Lung (tissue), 12 donors: Measurements from ENCODE around the gene KCNJ10. TPM values are rescaled to one million over a fixed set of nuclear protein-coding genes. Genes with fewer than 3 reads are reported as not detected.

Source experiments
- ATAC-seq: fragments of 200-7000 bp; cut with Tn5 transposase; one replicate; pipeline ENCODE4 v1.9.1; 2020; ENCODE audit warnings: moderate number of reproducible peaks; ENCODE audit not compliant: insufficient read depth, low FRiP score
- DNase-seq, 3 donors: peaks; one replicate each; pipeline ENCODE4 v3.0.0-alpha.2; 2013 to 2017
- H3K27ac ChIP-seq, 2 donors: one replicate each; pipeline ENCODE4 v1.5.1; 2013; ENCODE audit warnings: mild to moderate bottlenecking in 2 of 2, moderate library complexity in 2 of 2, control low read depth in 1 of 2, inconsistent platforms in 1 of 2, low read depth in 1 of 2, low read length in 1 of 2
- H3K27me3 ChIP-seq, 3 donors: one replicate each; pipeline ENCODE4 v1.5.1; 2013; ENCODE audit warnings: low read length in 2 of 3; ENCODE audit not compliant: control insufficient read depth in 3 of 3, insufficient read depth in 3 of 3
- H3K36me3 ChIP-seq, 4 donors: one replicate each; pipeline ENCODE4 v1.5.1; 2013; ENCODE audit warnings: low read length in 4 of 4, mild to moderate bottlenecking in 1 of 4, moderate library complexity in 1 of 4; ENCODE audit not compliant: control insufficient read depth in 4 of 4, insufficient read depth in 4 of 4
- H3K4me1 ChIP-seq, 5 donors: one replicate each; pipeline ENCODE4 v1.5.1; 2013; ENCODE audit warnings: low read length in 5 of 5, mild to moderate bottlenecking in 2 of 5, moderate library complexity in 1 of 5; ENCODE audit not compliant: control insufficient read depth in 5 of 5, insufficient read depth in 5 of 5
- H3K4me3 ChIP-seq: one replicate; pipeline ENCODE4 v1.5.1; 2013; ENCODE audit warnings: mild to moderate bottlenecking, control low read depth, moderate library complexity
- H3K9ac ChIP-seq, 2 donors: one replicate each; pipeline ENCODE4 v1.5.1; 2013; ENCODE audit warnings: low read length in 2 of 2, control low read depth in 1 of 2; ENCODE audit not compliant: insufficient read depth in 1 of 2
- H3K9me3 ChIP-seq, 4 donors: one replicate each; pipeline ENCODE4 v1.5.1; 2013; ENCODE audit warnings: low read length in 3 of 4, mild to moderate bottlenecking in 1 of 4, moderate library complexity in 1 of 4; ENCODE audit not compliant: control insufficient read depth in 4 of 4, insufficient read depth in 3 of 4
- CTCF ChIP-seq: IDR thresholded peaks from 2 replicates; pipeline ENCODE4 v1.5.1; 2012; ENCODE audit warnings: mild to moderate bottlenecking; ENCODE audit errors: control extremely low read depth, extremely low read depth
- WGBS, 2 donors: extraction: QIAGEN DNeasy Blood & Tissue Kit; methylation state at CpG; one replicate each; pipeline ENCODE4 v1.1.7; 2013; 5-methylcytosine and 5-hydroxymethylcytosine counted together
- polyA plus RNA-seq, 2 donors: library from polyadenylated mRNA; stranded (reverse); fragments of 200-250 nt; gene quantifications; one replicate each; pipeline ENCODE4 v1.2.1, GENCODE V29; 2013
- total RNA-seq, 2 donors: library from RNA; depleted of rRNA in 1 of 2; stranded (reverse); fragments of >200 nt in 1 of 2; gene quantifications; one replicate each; pipeline ENCODE4 v1.2.1, GENCODE V29; 2014 to 2021
- donor health status: control.
- donor health status: control.
- donor health status: Bipolar disorder and iron deficiency.
- donor health status: healthy.
- donor health status: DM: yes; HTN: yes; CAD: no.

KCNJ10 gene
- total and polyA plus RNA-seq, 4 donors = 0.02 to 0.37 (median 0.10) TPM

GRCh38 chr1:160009801-160010200 is 60.2 kb downstream of the KCNJ10 start:
- no peak overlapping the region for H3K27ac ChIP-seq
- 45 to 54% methylated on average over 2 of the region's 2 CpGs for WGBS, 2 donors
- no peaks in the 10 kb centered on the region for H3K9me3 ChIP-seq
- TF ChIP-seq CTCF = no peak
- H3K36me3 ChIP-seq = no peaks in the 10 kb centered on the region
- no peak for ATAC-seq
- no peaks in the 10 kb centered on the region for H3K4me1 ChIP-seq
- H3K9ac ChIP-seq = no peak overlapping the region
- no peak for DNase-seq
- H3K4me3 ChIP-seq = no peak overlapping the region
- peaks cover 0 to 12% (median 4%) of the 10 kb centered on the region in 3 donors for H3K27me3 ChIP-seq

GRCh38 chr1:160009081-160009480 is 60.9 kb downstream of the KCNJ10 start:
- DNase-seq (no peak), ATAC-seq (no peak)
- Histone ChIP-seq H3K4me1 (no peaks in the 10 kb centered on the region), H3K27ac (no peak overlapping the region), H3K9ac (no peak overlapping the region), H3K36me3 (no peaks in the 10 kb centered on the region), H3K4me3 (no peak overlapping the region), H3K27me3 (peaks cover 0 to 12% (median 4%) of the 10 kb centered on the region in 3 donors), H3K9me3 (no peaks in the 10 kb centered on the region)
- no peak for TF ChIP-seq CTCF
- 42 to 46% methylated on average over 2 of the region's 2 CpGs for WGBS, 2 donors

- DNase-seq (peak in 2 of 3 donors; percentile 55 to 56), ATAC-seq (no peak)
- peaks cover 0 to 7% (median 0%) of the 10 kb centered on the region in 3 donors for H3K27me3 ChIP-seq
- H3K36me3 ChIP-seq = no peaks in the 10 kb centered on the region
- TF ChIP-seq CTCF = peak; percentile 70
- no peak overlapping the region for H3K27ac ChIP-seq
- WGBS, 2 donors = 70 to 71% methylated on average over 3 of the region's 3 CpGs
- no peak overlapping the region for H3K4me3 ChIP-seq
- no peak overlapping the region for H3K9ac ChIP-seq
- H3K4me1 ChIP-seq = no peaks in the 10 kb centered on the region
- no peaks in the 10 kb centered on the region for H3K9me3 ChIP-seq
These were observed 62.3 kb downstream of the KCNJ10 start for GRCh38 chr1:160007577-160008200.
